ENCODE measurements around the gene ATG5. TPM values are rescaled to one million over a fixed set of nuclear protein-coding genes. Genes with fewer than 3 reads are reported as not detected.
A peak's percentile ranks its signal among the peaks of the same experiment; 100 is the strongest.

ATG5 gene
- total and polyA plus RNA-seq, 2 donors (not counting 1 experiment from before 2014, with no cell fraction given): 13.6 to 26.3 TPM

- no peak overlapping the region for H3K4me3 ChIP-seq (ENCODE audit: control extremely low read depth in 1 of 5, extremely low read depth in 1 of 5, insufficient read depth in 1 of 5, low read depth in 2 of 5, low read length in 4 of 5)
- no peaks in the 10 kb centered on the region for H4K20me1 ChIP-seq (ENCODE audit: control insufficient read depth, insufficient read depth, low read length, poor library complexity, severe bottlenecking)
- no peak overlapping the region for H3K27ac ChIP-seq (ENCODE audit: low read length in 2 of 2)
- Mint-ChIP-seq H3K4me1 (peaks cover 28% of the 10 kb centered on the region), H3K9me3 (ENCODE audit: insufficient read depth) (no peaks in the 10 kb centered on the region), H3K27ac (peak overlapping the region; percentile 78), H3K27me3 (no peaks in the 10 kb centered on the region), H3K4me3 (no peak overlapping the region)
- no peaks in the 10 kb centered on the region for H3K27me3 ChIP-seq (replicated peaks in 1 of 4; ENCODE audit: control extremely low read depth in 1 of 4, control insufficient read depth in 3 of 4, insufficient read depth in 4 of 4, low read length in 3 of 4)
- no peak overlapping the region for H3K4me2 ChIP-seq (replicated peaks; ENCODE audit: low read depth, low read length, poor library complexity, severe bottlenecking)
- ChIA-PET CTCF (interaction anchor here (1.1 kb wide), 1 partner anchor 203 kb away, joined by 3 read pairs; no protein-coding TSS in a partner anchor), POLR2A (no interaction called here)
- intact Hi-C loops (cut with micrococcal nuclease): no loop called here
- H2AFZ ChIP-seq (ENCODE audit: insufficient read depth, low read depth, low read length, poor library complexity, severe bottlenecking): no peak overlapping the region
- 88% methylated on average over 3 of the region's 4 CpGs for WGBS (ENCODE audit: insufficient coverage)
- no peak overlapping the region for H3K9ac ChIP-seq (ENCODE audit: low read length)
- ATAC-seq (ENCODE audit: low read depth) (no peak), DNase-seq (peak; percentile 21)
- TF ChIP-seq CTCF (IDR thresholded peaks at IDR 0.05) (no peak), EZH2 (IDR thresholded peaks at IDR 0.05; ENCODE audit: borderline replicate concordance, insufficient read depth, low read depth, low read length, poor library complexity, severe bottlenecking) (no peak)
- H3K9me3 ChIP-seq (ENCODE audit: control extremely low read depth in 1 of 3, control insufficient read depth in 2 of 3, insufficient read depth in 1 of 3, low read length in 2 of 3): no peaks in the 10 kb centered on the region
- no peaks in the 10 kb centered on the region for H3K79me2 ChIP-seq (ENCODE audit: control insufficient read depth, insufficient read depth, low read length)
- H3K4me1 ChIP-seq (ENCODE audit: control insufficient read depth in 2 of 2, insufficient read depth in 2 of 2, low read length in 2 of 2): peaks cover 25 to 29% of the 10 kb centered on the region in 2 donors
- H3K36me3 ChIP-seq (replicated peaks in 1 of 2; ENCODE audit: control extremely low read depth in 1 of 2, control insufficient read depth in 1 of 2, extremely low read depth in 1 of 2, insufficient read depth in 2 of 2, low read length in 1 of 2): peaks cover 2 to 10% of the 10 kb centered on the region in 2 experiments
Measured at GRCh38 chr6:106197441-106197840, 128.1 kb downstream of the ATG5 start.

- Histone ChIP-seq H3K27me3 (replicated peaks in 1 of 4; ENCODE audit: control extremely low read depth in 1 of 4, control insufficient read depth in 3 of 4, insufficient read depth in 4 of 4, low read length in 3 of 4) (no peaks in the 10 kb centered on the region), H3K79me2 (ENCODE audit: control insufficient read depth, insufficient read depth, low read length) (no peaks in the 10 kb centered on the region), H3K4me1 (ENCODE audit: control insufficient read depth in 2 of 2, insufficient read depth in 2 of 2, low read length in 2 of 2) (peaks cover 25 to 29% of the 10 kb centered on the region in 2 donors), H3K36me3 (replicated peaks in 1 of 2; ENCODE audit: control extremely low read depth in 1 of 2, control insufficient read depth in 1 of 2, extremely low read depth in 1 of 2, insufficient read depth in 2 of 2, low read length in 1 of 2) (peaks cover 2 to 10% of the 10 kb centered on the region in 2 experiments), H2AFZ (ENCODE audit: insufficient read depth, low read depth, low read length, poor library complexity, severe bottlenecking) (no peak overlapping the region), H3K4me2 (replicated peaks; ENCODE audit: low read depth, low read length, poor library complexity, severe bottlenecking) (peak overlapping the region; percentile 13), H4K20me1 (ENCODE audit: control insufficient read depth, insufficient read depth, low read length, poor library complexity, severe bottlenecking) (no peaks in the 10 kb centered on the region), H3K9ac (ENCODE audit: low read length) (peak overlapping the region; percentile 11), H3K9me3 (ENCODE audit: control extremely low read depth in 1 of 3, control insufficient read depth in 2 of 3, insufficient read depth in 1 of 3, low read length in 2 of 3) (no peaks in the 10 kb centered on the region), H3K4me3 (ENCODE audit: control extremely low read depth in 1 of 5, extremely low read depth in 1 of 5, insufficient read depth in 1 of 5, low read depth in 2 of 5, low read length in 4 of 5) (no peak overlapping the region), H3K27ac (ENCODE audit: low read length in 2 of 2) (peak overlapping the region in 1 of 2 donors; percentile 54)
- H3K27me3 Mint-ChIP-seq: no peaks in the 10 kb centered on the region
- H3K4me3 Mint-ChIP-seq: no peak overlapping the region
- 92% methylated on average over 1 of the region's 7 CpGs for WGBS (ENCODE audit: insufficient coverage)
- H3K27ac Mint-ChIP-seq: no peak overlapping the region
- ChIA-PET CTCF (interaction anchor here (1.7 kb wide), 1 partner anchor 28 kb away, joined by 5 read pairs; no protein-coding TSS in a partner anchor), POLR2A (interaction anchor here (0.6 kb wide), 1 partner anchor 30 kb away, joined by 6 read pairs; no protein-coding TSS in a partner anchor)
- H3K9me3 Mint-ChIP-seq (ENCODE audit: insufficient read depth): no peaks in the 10 kb centered on the region
- DNase-seq: peak; percentile 67
- H3K4me1 Mint-ChIP-seq: peaks cover 28% of the 10 kb centered on the region
- ATAC-seq (ENCODE audit: low read depth): peak; percentile 56
- intact Hi-C loops (cut with micrococcal nuclease): no loop called here
- no peak for TF ChIP-seq CTCF (IDR thresholded peaks at IDR 0.05)
- TF ChIP-seq EZH2 (IDR thresholded peaks at IDR 0.05; ENCODE audit: borderline replicate concordance, insufficient read depth, low read depth, low read length, poor library complexity, severe bottlenecking): no peak
Measured at GRCh38 chr6:106194949-106195921, 130.3 kb downstream of the ATG5 start.

All from B cell (primary cell).